GM19238 (cell line): ENCODE measurements around the gene CTPS2.
"Not testable (repeated sequence)": the region's sequence is repeated elsewhere in the genome, so short reads cannot be mapped to it uniquely, and the experiment has no call there.

Source experiments
- DNase-seq: peaks from one replicate; pipeline ENCODE4 v3.0.0; 2011; ENCODE audit warnings: low spot score; ENCODE audit not compliant: insufficient read length

CTPS2 gene

DNA sequence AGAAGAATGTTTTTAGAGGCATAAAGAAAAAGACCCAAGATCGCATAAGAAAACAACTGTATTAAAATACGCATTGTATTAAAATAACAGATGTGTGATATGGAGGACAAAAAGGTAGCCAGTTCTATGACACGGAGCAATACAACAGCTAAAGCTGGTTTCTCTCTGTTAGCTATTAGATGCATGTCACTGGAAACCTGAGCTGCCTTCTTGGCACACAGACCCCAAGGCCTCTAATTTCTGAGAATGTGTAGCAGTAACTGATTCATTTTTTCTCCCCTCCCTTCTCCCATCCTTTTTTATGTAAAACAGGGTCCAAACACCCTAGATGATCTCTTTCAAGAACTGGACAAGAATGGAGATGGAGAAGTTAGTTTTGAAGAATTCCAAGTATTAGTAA, 58.4 kb downstream of the CTPS2 start:
- DNase-seq = no peak

DNA sequence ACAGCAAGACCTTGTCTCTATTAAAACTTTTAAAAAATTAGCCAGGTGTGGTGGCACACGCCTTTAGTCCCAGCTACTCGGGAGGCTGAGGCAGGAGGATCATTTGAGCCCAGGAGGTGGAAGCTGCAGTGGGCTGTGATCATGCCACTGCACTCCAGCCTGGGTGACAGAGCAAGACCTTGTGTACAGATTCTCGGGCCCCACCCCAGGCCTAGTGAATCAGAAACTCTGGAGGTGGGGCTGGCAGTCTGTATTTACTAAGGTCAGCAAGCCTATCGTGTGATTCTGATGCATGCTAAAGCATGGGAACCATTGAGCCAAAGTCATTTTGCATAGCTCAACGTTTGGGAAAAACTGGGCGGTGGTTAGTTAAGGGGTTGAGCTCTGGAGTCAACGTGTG, 59.0 kb downstream of the CTPS2 start:
- no peak for DNase-seq

DNA sequence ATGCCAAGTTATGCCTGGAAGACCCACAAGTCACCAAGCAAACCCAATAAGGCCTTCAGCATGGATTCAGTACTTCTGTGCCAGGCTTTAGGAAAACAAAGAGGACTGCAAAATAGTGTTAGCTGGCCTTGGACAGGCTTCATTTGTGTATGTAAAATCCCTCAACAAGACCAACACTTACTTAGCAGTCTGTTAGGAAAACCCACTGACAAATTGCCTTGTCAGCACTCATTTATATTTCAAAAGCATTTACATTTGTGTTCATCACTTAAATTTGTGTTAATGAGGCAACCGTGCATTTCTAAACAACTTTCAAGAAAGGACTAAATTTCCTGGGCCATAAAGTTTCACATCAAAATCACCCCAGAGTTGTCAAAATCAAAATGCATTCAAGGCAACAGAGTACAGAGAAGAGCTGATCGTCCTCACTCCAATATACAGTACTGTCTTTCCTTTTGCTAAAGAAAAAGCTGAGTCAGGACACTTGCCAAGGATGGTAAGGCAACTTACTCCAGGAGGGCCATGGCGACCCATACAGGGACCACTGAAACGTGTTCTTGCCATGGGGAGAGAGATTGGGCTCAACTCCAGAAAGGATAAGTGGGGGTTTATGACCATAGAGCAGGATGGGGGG, 61.0 kb downstream of the CTPS2 start:
- DNase-seq = no peak

DNA sequence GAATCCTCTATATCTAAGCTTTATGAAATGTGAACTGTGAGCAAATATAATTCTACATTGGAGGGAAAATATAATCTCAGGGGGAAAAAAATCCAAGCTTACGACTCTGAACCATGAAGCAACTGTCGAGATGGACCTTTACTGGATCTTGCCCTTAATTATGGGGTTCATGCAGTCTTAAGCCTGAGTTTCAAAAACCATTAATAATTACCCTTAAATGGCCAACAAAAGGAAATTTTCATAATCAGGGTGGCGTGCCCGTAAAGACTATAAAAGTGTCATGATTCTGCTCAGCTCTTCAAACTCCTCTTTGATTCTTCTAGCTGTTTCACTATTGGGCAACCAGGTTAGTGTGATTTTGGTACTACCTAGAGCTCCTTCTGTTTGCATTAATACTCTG, 62.6 kb downstream of the CTPS2 start, which contains the start of gene S100G:
TSS of gene S100G (plus strand) at position 301 of the 400 bp plus-strand sequence. CDS start 849 bp downstream, outside the sequence.
- no peak for DNase-seq

DNA sequence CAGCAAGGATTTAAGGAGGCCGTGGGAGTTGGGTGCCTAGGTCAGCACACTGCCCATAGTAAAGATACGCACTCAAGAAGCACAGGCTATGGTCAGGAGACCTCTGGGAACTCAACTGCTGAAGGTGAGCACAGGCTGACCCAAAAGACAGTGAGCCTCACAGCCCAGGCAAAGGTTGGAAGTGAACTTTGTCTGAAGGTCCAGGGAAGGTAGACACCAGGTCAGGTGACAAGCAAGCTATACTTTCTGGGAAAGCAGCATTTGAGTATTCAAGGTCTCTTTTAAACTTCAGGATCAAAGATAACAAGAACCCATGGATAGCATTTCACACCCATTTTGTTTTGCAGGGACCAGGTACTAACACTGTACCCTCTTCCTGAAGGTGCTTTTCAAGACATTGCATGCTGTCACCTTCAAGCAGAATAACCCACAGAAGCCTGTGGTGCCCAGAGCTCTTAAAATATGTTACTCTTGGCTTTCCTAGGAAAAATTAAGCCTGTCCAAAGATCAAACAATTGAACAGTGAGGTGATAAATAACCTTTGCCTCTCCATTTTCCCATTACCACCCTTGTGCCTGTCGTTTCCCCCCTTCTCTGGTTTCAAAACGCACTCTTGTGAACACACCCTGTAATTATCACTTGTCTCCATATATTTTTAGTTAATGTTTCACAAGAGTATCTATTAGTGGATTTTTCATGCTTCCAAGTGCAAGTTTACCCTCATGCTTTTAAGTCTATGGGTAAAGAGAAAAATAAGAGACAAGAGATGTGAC, 65.9 kb downstream of the CTPS2 start:
- no peak for DNase-seq

DNA sequence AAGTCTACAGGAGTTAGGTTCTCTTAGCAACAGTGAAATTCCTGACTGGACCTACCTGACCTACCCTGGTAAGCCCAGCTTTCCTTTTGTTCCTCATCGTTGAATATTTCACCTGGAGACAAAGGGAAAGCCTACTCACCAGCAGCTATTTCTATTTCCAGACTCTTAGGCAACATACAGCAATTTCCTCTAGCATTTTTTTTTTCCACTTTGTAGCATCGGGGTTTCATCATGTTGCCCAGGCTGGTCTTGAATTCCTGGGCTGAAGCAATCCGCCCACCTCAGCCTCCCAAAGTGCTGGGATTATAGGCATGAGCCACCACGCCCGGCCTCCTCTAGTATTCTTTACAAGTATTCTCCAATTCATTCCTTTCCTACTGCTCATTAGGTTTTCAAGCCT, 69.3 kb downstream of the CTPS2 start:
- DNase-seq = no peak

DNA sequence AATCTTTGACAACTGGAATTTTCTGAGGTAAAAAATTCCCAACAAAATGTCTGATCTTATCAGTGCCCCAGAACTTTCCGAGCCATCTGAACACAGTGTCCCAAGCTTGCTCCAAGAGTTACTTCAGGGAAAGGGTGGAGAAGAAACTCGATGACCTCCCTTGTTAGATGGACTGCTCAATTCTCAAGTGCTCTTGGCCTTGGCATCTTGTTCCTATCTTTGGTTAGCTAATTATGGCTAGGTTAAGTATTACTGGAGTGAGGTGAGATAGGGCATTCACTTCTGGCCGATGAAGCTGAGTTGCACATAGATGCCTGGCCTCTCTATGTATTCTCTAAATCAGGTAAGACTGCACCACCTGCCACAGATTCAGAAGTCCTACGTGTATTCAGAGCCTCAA, 71.6 kb downstream of the CTPS2 start:
- no peak for DNase-seq

DNA sequence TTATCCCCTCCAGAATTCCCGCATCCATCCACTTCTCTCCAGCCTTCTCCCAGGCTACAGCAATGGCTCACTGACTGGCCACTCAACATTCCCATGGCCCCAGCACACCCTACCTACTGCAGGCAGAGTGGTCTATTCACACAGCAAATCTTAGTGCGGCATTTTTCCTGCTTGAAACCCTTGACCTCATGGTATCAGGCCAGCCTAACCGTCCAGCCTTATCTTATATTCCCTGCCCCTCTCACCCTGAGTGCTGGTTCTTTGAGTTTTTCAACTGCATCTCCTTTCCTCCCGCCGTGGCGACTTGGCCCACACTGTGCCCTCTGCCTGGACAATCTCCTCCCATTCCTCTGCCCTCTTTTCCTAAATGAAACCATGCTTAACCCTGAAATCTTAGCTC, 72.5 kb downstream of the CTPS2 start:
- no peak for DNase-seq

DNA sequence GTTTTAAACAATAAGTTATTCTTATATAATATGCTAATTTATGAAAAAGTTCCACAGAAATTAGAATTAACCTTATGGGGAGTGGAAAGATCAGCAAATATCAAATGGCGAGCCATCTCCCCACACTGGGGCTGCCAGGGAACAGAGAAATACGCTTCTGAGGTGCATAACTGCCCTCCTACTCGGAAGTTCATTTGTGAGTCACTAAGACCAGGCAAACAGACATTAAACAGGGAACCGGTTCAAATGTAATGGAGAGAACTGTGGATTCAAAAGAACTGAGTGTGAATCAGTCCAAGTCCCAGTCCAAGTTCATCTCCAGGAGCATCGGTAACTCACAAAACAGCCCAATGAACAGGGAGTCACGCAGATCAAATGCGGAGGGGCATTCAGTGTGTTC, 73.9 kb downstream of the CTPS2 start:
- DNase-seq = no peak

DNA sequence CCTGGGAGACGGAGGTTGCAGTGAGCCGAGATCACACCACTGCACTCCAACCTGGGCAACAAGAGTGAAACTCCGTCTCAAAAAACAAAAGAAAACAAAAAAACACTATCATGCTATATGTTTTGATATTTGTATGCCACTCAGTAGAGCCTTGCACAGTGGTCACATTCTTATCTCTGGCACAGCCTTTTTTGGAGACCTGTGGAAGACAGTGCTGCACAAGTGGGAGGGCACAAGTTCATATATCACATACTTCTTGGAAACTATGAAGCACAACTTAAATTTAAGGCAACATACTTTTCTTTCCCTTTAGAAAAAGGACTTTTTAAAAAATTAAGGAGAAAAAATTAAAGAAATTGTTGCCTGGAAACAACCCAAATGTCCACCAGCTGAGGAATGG, 76.9 kb downstream of the CTPS2 start:
- no peak for DNase-seq

DNA sequence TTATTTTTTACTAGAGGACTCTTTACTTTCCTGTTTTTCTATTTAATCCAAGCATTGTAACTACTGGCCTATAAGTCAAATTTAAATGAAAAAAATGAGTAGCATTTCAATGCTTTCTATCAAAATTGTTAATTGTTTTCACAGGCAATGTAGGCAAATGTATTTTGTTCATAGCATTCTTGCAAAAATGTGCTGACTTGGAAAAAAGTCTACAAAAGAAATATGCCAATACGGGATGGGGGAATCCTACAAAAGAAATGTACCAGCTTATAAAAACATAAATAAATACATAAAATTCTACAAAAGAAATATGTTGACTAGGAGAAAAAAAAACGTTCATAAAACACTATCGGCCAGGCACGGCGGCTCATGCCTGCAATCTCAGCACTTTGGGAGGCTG, 77.4 kb downstream of the CTPS2 start:
- DNase-seq = no peak

DNA sequence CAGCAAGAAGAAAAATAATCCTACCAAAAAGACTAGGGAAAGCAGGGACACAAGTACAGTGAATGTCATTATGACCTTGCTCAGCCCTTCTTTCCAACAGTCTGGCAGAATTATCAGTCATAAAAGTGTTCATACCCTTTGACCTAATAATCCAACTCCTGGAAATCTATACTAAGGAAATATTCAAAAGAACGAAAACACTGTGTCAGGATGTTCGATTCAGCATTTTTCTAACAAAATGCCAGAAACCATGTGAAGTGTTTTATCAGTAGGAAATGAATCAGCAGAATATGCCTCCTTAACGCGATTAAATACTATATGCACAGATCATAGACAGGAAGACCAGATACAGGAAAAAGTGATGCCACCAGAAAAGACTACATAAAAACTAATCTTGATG, 78.7 kb downstream of the CTPS2 start:
- no peak for DNase-seq

DNA sequence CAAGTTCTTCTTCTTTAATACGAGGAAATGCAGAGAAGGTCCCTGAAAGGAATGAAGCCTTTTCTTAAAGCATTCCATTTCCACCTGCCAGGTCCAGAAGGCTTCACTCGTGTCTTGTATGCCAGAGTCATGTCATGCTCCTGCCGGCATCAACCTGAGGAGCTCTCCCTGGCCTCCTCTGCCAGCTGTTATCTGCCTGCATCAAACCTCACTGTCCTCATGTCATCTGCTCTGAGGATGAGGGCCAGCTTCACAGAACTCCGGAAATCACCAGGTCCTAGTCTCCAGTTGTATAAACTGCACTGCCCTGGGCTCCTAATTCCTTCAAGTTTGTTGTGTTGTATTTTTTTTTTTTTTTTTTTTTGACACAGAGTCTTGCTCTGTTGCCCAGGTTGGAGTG, 82.6 kb downstream of the CTPS2 start:
- no peak for DNase-seq

DNA sequence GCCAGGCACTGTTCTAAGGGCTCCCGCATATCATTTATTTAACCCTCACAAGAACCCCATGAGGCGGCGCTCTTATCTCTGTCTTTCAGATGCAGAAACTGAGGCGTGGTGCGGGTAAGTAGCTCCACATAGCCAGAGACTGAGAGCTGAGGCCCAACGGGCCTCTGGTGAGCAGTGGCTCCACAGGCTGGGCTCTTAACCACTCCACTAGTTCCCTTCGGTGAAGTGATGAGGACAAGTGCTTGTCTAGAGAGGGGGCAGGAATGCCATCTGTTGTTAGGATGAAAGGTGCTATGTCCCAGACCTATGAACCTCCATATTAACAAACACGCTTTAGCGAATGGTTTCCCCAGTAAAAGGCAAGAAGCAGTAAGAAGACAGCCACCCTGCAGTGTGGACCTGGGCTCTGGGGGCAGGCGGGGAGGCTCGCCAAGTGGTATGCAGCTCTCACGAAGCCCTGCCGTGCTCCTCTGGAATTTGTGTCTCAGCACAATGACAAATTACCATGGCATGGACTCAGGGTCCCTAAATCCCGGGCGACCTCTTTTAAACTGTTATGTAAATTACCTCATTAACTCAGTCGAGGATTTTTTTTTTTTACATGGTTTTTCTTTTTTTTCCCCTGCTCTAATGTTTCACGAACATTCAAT, 83.4 kb downstream of the CTPS2 start:
- no peak for DNase-seq

DNA sequence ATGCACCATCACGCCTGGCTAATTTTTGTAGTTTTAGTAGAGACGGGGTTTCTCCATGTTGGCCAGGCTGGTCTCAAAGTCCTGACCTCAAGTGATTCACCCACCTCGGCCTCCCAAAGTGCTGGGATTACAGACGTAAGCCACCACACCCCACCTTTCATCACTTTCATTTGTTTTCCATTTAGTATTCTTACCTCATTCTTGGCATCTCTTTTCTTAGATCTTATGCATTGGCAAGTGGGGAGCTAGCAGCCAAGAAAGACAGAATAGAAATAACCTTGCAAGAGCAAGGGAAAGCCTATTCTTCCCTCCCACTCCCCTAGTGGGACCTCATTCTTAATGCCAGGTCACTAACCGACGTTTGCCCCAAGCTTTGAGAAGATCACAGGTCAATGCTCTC, 84.0 kb downstream of the CTPS2 start:
- not testable (repeated sequence) for DNase-seq

DNA sequence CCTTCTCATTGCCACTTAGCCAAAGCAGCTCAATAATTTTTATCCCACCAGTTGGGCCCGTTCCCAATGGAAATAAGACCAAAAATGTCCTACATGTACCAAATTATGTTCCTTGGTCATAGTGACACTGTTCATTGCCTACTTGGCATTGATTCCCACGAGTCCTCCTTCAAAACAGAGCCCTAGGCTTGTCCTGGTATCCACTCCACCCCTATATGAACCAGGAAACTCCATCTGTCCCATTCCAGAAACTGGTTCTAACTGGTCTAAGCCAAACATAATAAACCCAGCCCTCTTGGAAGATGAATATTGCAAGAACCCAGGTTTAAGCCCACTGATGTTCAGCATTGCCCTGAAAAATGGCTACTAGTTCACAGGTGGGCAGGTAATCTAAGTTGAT, 93.4 kb downstream of the CTPS2 start:
- DNase-seq = no peak

DNA sequence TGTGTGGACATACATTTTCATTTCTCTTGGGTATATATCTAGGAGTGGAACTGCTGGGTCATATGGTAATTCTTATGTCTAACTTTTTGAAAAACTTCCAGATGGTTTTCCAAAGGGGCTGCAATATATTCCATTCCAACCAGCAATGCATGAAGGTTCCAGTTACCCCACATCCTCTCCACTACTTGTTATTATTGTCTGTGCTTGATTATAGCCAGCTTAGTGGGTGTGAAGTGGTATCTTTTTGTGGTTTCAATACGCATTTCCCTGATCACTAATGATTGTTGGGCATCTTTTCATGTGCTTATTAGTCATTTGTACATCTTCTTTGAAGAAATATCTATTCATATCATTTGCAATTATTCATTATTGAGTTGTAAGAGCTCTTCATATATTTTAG, 94.0 kb downstream of the CTPS2 start:
- DNase-seq = no peak

DNA sequence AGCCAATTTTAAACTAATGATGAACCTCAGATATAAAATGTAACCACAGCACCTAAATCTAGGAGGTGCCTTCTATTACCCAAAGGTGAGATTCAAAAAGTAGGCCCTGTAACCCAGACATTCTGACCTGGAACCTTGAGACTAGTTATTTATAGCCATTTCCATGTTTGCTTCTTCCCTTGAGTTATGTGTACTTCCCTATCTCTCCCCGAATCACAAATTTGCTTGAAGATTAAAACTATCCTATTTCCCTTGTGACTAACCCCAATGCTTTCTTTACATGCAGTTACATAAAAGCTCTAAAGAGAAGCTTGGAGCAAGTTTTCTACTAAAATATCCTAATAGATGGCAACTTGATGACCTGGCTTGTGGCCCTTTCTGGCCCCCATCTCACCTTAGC, 95.1 kb downstream of the CTPS2 start:
- no peak for DNase-seq

DNA sequence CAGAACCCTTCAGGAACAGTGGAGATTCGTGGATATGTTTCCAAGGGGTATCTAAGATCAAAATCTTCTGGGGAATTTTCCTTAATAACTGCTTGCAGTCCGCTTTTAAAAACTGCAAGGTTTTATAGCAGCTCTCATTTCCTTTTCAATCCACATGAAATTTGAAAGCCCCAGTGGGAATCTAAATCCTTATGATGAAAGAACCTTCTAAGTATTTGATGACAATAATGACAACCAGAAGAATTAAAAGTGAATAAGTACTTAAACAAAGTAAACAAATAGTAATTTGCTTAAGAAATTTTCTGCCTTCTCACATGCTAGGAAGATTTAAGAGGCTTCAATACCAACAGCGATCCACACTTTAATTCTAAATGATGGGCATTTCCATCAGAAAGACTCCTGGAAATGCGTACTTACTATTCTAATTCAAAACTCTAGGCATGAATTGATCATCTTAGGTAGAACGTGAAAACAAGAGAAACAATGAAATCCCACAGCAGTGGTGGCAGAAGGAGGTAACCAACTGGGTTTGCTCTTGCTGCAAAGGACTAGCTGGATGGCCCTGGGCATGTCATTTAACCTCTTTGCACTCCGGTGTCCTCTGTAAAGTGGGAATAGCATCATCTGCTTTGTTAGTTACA, 100.1 kb downstream of the CTPS2 start:
- no peak for DNase-seq

DNA sequence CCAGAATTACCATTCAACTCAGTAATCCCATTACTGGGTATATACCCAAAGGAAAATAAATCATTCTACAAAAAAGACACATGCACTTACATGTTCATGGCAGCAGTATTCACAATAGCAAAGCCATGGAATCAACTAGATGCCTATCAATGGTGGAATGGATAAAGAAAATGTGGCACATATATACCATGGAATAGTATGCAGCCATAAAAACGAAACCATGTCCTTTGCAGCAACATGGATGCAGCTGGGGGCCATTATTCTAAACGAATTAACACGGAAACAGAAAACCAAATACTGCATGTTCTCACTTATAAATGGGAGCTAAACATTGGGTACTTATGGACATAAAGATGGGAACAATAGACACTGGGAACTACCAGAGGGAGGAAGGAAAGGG, 101.8 kb downstream of the CTPS2 start:
- not testable (repeated sequence) for DNase-seq

DNA sequence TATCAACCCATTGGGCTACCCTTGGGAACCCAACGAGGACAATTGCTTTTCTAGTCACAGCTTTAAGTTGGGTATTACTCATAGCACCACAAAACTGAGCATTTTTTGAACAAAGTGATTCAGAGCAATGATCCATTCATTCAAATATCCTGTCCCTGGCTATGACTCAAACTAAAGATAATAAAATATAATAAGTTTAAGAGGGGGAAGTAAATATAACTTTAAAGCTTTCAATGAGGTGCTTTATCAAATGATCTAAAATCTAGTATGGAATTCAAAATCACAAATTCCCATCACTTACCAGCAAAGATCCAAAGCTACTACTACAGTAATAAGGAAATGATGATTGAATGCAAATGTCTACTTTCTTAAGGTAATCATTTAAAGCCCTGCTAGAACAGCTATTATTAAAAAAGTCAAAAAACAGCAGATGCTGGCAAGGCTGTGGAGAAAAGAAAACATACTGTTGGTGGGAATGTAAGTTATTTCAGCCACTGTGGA, 102.3 kb downstream of the CTPS2 start:
- no peak for DNase-seq

DNA sequence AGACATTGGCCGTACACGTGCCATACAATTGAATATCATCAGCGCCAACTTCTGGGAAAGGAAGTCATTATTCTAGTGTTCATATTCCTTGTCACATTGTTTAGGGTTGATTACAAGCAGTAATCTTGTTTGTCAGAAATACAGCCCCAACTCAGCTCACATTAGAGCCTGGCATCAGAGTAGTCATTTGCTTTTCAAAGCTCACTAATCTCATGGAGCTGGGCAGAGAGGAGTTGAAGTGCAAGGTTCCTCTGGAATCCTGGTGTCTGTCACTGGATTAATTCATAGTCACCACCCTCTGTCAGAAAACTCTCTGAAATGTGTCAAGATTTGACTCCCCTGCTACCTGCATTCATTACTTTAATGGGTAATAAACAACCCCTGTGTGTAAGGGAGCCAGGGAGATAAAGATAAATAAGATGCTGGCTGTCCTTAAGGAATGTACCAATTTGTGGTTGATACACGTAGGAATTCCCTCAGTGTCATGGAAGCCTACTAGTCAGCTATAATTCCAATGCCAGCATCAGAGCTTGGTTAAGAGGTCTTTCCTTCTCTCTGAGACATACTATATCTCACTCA, 106.2 kb downstream of the CTPS2 start:
- no peak for DNase-seq
